ENCODE measurements around the gene TBC1D14.

DNA sequence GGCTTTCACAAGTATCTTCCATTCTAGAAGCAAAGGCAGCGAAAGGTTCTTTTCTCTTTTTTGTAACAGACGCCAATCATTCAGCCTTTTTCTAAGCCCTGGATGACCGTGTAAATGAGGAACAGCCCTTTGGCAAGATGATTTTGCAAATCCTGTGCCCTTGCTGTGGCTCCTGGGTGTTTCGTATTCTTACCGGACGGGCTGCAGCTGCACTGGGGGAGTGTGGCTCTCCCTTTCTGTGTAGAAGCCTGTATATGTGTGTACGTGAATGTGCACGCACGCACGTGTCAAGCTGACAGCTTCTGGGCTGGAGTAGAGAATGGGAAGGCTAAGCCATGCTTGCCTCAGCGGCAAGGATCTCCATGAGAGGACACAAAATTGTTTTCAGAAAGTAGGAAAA is 150.0 kb downstream of the TBC1D14 start:
- TF ChIP-seq CTCF (IDR thresholded peaks at IDR 0.05 in 4 of 5, conservative IDR thresholded peaks at IDR 0.05 in 1 of 5) (no peak), POLR2A (IDR thresholded peaks at IDR 0.05) (no peak)

Data from gastrocnemius medialis (tissue), 4 donors.